GM10248 (cell line): ENCODE data around the gene ODAD2.
"Not testable (repeated sequence)": the region's sequence is repeated elsewhere in the genome, so short reads cannot be mapped to it uniquely, and the experiment has no call there.

Source experiments
- CTCF ChIA-PET: fragments of 300-600 bp; sonication (Branson Sonifier 250); formaldehyde crosslinking; extraction: SDS; loops from one replicate; lab custom pipeline; 2021; ENCODE audit warnings: antibody characterized with exemption; lab: Yijun Ruan, JAX
- POLR2A ChIA-PET: fragments of 350-650 bp; sonication (Branson Sonifier 250); formaldehyde crosslinking; extraction: SDS; loops from one replicate; lab custom pipeline; 2020; ENCODE audit warnings: antibody characterized with exemption; lab: Yijun Ruan, JAX
- DNase-seq: peaks from one replicate; pipeline ENCODE4 v3.0.0; 2012; ENCODE audit errors: extremely low spot score
- TF ChIP-seq, protein P1 (sequence below): IDR thresholded peaks from 2 replicates; pipeline ENCODE4 v1.5.1; 2012; ENCODE audit warnings: mild to moderate bottlenecking, low read depth; ENCODE audit errors: extremely low read depth, missing control alignments, control extremely low read depth

ODAD2 gene

DNA sequence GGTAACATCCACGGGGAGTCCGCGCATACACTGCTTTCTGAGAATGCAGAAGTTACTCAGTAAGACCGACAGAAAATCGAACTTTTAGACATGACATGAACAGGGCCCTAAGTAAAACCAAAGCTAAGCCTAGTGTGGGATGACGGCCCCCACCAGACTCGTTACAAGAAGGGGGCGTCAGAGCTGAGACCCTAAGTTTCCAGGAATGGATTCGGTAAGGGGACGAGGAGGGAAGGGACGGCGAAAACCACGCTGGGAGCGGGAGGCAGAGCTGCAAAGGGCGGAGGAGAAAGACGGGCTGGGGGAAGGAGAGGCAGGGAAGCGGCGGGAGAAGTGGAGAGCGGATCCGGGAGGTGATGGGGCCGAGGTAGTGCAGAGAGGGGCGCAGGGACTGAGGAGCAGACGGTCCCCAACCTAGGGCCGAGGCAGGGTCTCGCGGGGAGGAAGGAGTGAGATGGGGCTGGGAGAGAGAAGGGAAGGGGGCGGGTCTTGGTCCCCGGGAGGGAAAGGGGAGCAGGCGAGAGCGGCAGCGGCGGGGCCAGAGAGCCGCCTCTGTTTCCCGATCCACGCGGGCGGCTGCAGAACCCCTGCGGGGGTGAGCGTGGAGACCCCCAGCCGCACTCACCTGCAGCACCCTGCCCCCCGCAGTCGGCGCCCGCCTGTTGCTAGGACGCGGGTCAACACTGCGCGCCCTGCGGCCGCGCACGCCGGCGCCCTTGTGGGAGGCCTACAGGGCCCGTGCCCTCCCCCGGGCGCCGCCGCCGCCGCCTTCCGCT, 513 bp downstream of the ODAD2 start:
- no peak for DNase-seq
- CTCF ChIA-PET: no interaction called here

DNA sequence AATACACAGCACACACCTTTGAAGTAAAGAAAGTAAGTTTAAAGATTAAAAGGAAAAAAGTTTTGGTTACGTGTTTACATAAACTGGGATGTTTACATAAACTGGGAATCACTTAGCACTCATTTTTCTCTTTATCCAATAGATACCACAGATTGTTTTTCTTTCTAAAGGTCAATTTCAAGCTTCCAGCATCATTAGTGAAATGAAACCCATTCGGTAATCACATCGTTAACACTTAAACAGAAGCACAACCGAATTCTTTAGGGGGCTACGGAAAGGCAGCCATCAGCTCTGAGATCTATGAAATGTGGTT, 1.1 kb downstream of the ODAD2 start:
- CTCF ChIA-PET: interaction anchor here (1.3 kb wide), 1 partner anchor 18 kb away, joined by 4 read pairs; no protein-coding TSS in a partner anchor
- TF ChIP-seq, protein P1, sequence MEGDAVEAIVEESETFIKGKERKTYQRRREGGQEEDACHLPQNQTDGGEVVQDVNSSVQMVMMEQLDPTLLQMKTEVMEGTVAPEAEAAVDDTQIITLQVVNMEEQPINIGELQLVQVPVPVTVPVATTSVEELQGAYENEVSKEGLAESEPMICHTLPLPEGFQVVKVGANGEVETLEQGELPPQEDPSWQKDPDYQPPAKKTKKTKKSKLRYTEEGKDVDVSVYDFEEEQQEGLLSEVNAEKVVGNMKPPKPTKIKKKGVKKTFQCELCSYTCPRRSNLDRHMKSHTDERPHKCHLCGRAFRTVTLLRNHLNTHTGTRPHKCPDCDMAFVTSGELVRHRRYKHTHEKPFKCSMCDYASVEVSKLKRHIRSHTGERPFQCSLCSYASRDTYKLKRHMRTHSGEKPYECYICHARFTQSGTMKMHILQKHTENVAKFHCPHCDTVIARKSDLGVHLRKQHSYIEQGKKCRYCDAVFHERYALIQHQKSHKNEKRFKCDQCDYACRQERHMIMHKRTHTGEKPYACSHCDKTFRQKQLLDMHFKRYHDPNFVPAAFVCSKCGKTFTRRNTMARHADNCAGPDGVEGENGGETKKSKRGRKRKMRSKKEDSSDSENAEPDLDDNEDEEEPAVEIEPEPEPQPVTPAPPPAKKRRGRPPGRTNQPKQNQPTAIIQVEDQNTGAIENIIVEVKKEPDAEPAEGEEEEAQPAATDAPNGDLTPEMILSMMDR: no peak
- DNase-seq: no peak
- POLR2A ChIA-PET: no interaction called here

More for the DNA sequence above, 513 bp downstream of the ODAD2 start:
- POLR2A ChIA-PET: no interaction called here
- TF ChIP-seq, protein P1: no peak

DNA sequence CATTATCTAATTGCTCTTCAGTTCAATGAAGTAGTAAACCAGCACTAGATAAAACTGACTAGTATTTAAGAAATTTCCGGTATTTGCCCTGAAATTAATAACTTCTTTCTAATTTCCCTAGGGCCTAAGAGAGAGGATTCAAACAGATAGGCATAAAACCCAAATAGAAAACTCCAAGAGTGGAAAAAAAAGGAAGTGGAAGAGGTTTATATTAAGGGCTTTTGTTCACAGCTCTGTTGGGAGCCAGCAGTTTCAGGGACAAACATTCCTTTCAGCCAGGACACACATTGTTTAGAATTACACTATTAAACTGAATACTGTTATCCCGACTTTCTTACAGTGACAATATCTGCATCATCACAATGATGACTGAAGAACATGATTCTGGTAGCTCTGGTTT, 3.6 kb downstream of the ODAD2 start:
- CTCF ChIA-PET: no interaction called here
- DNase-seq: no peak
- TF ChIP-seq, protein P1: no peak
- POLR2A ChIA-PET: no interaction called here

DNA sequence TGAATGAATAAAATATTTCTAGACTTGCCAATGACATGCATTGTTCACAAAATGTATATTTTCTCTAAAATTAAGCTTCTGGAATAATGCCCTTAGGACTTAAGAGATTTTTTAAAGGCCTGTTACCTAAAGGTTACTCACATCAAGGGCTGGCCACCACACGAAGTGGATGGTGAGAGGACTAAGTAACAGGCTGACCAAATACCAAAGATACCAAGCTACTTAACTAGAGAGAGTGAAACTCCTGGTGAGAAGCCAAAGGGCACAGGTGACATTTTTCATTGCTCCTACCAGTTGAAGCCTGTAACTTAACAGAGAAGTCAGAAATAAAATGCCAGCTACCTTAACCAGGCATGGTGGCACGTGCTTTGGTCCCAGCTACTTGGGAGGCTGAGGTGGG, 9.5 kb downstream of the ODAD2 start:
- CTCF ChIA-PET, DNase-seq, POLR2A ChIA-PET: not testable (repeated sequence)

DNA sequence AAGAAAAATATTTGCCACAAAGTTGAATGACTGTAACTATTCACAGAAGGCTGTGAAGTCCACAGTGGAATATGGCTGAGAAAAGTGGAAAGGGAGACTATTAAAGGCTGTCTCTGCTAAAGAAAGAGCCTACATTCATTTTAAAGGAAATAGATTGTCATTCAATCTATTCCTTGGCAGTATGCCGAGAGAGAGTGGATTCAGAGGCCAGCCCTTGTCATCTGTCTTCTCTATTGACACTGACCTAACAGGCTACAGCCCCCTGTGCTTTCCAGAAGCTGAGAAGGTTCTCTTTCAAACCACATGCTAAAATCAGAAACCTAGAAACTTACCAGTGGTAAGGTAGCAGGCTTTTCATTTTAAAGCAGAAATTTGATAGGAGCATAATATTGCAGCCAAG, 12.1 kb downstream of the ODAD2 start:
- DNase-seq: no peak
- ChIA-PET CTCF (no interaction called here), POLR2A (no interaction called here)
- TF ChIP-seq, protein P1: no peak

DNA sequence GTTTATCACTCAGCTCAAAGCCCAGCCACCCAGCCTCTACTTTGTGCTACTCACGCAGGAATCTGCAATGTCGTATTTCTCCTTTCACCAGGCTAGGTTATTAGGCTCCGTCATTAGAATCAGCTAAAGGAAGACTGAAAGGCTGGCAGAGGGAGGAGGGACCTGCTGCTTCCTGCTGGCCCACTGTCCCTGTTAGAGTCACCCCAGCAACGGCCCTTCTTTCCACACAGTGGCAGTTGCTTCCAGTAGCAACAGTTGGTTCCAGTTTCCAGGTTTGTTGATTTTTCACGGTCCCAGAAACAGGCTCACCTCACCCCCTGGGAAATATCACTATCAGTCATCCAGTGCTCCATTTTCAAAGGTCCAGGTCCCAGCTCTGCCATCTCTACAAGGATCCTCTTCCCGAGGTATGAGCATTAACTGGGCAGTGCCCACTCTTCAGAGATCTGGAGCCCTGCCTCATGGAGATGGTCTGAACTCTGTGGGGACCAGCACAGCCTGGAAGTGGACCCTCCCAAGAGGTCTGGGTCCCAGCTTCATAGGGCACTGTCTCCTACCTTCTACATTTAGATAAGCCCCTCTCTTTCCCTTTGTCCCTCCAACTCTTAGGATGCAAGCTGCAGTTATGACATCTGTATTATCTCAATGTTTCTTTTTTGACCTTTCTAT, 15.9 kb downstream of the ODAD2 start:
- POLR2A ChIA-PET: no interaction called here
- DNase-seq: no peak
- CTCF ChIA-PET: no interaction called here
- TF ChIP-seq, protein P1: no peak

DNA sequence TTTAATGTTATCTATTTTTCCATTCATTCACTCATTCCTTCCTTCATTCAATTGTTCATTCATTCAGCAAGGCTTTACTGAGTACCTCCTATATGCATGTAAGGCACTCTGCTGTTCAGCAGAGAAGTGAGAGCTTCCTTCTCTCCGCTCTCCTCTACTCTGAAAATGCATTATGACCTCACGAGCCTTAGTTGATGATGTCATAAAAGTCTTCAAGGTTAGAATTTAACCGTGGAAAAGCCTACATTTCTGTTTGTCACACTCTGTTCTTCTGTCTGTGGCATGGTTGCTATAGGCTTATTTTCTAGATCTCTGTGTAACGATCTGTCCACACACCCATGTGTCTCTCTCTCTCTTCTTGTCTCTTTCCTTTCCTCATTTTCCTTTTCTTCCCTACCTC, 17.1 kb downstream of the ODAD2 start:
- ChIA-PET CTCF (no interaction called here), POLR2A (no interaction called here)
- TF ChIP-seq, protein P1: no peak
- no peak for DNase-seq

DNA sequence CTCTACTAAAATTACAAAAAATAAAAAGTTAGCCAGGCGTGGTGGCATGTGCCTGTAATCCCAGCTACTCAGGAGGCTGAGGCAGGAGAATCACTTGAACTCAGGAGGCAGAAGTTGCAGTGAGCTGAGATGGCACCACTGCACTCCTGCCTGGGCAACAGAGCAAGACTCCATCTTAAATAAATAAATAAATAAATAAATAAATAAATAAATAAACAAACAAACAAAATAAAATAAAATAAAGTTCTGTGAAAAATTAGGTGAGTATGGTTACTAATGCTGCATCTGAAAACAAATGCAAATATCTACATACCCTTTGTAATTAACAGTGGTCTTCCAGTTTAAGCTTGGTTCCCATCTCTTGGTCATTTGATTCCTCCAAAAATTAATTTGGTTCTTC, 28.1 kb downstream of the ODAD2 start:
- POLR2A ChIA-PET, DNase-seq, CTCF ChIA-PET: not testable (repeated sequence)

DNA sequence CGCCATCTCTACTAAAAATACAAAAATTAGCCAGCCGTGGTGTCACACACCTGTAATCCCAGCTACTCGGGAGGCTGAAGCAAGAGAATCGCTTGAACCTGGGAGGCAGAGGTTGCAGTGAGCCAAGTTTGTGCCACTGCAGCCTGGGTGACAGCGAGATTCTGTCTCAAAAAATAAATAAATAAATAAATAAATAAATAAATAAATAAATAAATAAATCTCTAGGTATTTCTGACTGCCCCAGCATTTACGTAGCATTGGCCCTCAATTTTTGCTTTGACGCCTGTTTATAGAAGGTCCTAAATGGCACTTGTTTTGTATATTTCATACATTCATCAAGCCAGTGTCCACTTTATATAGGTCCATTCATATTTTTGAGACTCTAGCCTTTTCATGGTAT, 28.9 kb downstream of the ODAD2 start:
- POLR2A ChIA-PET, DNase-seq, CTCF ChIA-PET: not testable (repeated sequence)
